ENCODE results near the gene TEX13A.

DNA sequence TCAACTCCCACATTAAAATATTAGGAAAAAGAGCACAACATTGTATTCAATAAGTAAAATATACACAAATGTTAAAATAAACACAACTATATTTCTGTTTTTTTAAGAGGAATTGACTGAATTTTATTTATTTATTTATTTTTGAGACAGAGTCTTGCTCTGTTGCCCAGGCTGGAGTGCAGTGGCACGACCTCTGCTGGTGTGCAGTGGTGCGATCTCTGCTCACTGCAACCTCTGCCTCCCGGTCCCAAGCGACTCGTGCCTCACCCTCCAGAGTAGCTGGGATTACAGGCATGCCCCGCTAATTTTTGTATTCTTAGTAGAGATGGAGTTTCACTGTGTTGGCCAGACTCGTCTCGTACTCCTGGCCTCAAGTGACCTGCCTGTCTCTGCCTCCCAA lies 31.4 kb downstream of the TEX13A start:
- no peak for TF ChIP-seq CTCF (IDR thresholded peaks at IDR 0.05)
- no peak for TF ChIP-seq POLR2A (IDR thresholded peaks at IDR 0.05)

Measured in right lobe of liver (tissue), 4 donors.